ENCODE results near the gene C16orf74. TPM values are rescaled to one million over a fixed set of nuclear protein-coding genes. Genes with fewer than 3 reads are reported as not detected.

The C16orf74 gene
- total and polyA plus RNA-seq, 8 donors: 1.3 to 17.5 (median 11.9) TPM

DNA sequence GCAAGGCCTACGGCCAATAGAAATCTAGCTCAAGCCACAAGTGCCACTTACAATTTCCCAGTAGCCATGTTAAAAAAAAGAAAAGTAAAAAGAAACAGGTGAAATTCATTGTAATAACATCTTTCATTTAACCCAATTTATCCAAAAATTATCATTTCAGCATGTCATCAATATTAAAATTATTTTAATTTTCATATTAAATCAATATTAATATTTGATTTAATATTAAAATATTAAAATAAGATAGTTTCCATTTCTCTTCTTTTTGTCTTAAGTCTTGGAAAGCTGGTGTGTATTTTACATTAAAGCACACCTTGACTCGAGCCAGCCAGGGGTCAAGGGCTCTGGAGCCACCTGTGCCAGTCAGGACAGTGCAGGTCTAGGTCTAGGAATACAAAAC lies 12.7 kb upstream of the C16orf74 start:
- TF ChIP-seq, protein P1, sequence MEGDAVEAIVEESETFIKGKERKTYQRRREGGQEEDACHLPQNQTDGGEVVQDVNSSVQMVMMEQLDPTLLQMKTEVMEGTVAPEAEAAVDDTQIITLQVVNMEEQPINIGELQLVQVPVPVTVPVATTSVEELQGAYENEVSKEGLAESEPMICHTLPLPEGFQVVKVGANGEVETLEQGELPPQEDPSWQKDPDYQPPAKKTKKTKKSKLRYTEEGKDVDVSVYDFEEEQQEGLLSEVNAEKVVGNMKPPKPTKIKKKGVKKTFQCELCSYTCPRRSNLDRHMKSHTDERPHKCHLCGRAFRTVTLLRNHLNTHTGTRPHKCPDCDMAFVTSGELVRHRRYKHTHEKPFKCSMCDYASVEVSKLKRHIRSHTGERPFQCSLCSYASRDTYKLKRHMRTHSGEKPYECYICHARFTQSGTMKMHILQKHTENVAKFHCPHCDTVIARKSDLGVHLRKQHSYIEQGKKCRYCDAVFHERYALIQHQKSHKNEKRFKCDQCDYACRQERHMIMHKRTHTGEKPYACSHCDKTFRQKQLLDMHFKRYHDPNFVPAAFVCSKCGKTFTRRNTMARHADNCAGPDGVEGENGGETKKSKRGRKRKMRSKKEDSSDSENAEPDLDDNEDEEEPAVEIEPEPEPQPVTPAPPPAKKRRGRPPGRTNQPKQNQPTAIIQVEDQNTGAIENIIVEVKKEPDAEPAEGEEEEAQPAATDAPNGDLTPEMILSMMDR (IDR thresholded peaks at IDR 0.05): no peak
- H3K4me3 ChIP-seq: no peak overlapping the region
- intact Hi-C loops (cut with DNase I): no loop called here
- H3K36me3 ChIP-seq: no peaks in the 10 kb centered on the region
- H3K27me3 ChIP-seq: peaks cover 0 to 24% of the 10 kb centered on the region in 2 donors
- H3K9me3 ChIP-seq: no peaks in the 10 kb centered on the region
- H3K27ac ChIP-seq: no peak overlapping the region
- DNase-seq (no peak), ATAC-seq (no peak)
- peaks cover 0 to 24% of the 10 kb centered on the region in 2 donors for H3K4me1 ChIP-seq

DNA sequence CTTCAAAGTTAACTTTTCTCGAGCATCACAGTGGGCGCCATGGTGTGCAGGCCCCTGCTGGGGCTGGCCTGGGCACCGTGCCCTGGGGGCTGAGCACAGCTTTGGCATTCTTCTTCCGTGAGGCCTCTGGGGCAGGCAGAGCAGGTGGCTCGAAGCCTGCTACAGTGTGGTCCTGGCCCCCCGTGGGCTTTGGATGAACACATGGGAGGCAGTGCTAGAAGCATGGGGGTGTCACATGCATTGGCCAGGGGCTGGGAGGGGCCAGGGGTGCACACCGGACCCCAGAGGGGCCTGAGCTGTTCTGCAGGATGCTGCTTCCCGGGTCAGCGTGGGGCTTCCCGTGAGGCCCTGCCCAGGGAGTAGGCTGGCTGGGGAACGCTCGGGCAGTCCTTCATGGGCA lies 12.1 kb upstream of the C16orf74 start:
- ATAC-seq: no peak
- intact Hi-C loops (cut with DNase I): no loop called here
- no peaks in the 10 kb centered on the region for H3K36me3 ChIP-seq
- no peak overlapping the region for H3K4me3 ChIP-seq
- peaks cover 0 to 24% of the 10 kb centered on the region in 2 donors for H3K27me3 ChIP-seq
- peaks cover 0 to 25% of the 10 kb centered on the region in 2 donors for H3K4me1 ChIP-seq
- DNase-seq: peak in 1 of 4 donors; percentile 51
- TF ChIP-seq, protein P1 (IDR thresholded peaks at IDR 0.05): no peak
- H3K9me3 ChIP-seq: no peaks in the 10 kb centered on the region
- H3K27ac ChIP-seq: no peak overlapping the region

DNA sequence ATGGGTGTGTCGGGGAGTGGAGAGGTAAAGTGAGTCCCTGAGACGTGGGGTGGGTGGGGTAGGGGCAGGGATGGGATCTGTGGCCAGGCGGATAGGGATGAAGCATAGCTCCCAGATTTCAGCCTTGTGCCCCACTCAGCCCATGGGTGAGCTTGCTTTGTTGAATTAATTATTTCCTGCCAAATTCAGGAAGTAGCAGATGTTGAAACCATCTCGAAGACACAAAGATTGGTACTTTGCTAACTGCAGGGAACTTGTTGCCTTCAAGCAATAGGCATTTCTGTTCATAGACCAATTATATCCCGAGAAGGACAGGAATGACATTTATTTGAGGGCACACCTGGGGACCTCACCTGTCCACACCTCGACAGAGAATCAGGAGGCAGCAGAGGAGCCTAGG lies 11.0 kb upstream of the C16orf74 start:
- intact Hi-C loops (cut with DNase I): no loop called here
- no peak overlapping the region for H3K4me3 ChIP-seq
- H3K36me3 ChIP-seq: no peaks in the 10 kb centered on the region
- H3K9me3 ChIP-seq: no peaks in the 10 kb centered on the region
- no peak for ATAC-seq
- peaks cover 0 to 25% of the 10 kb centered on the region in 2 donors for H3K4me1 ChIP-seq
- TF ChIP-seq, protein P1 (IDR thresholded peaks at IDR 0.05): no peak
- no peak for DNase-seq
- H3K27me3 ChIP-seq: peaks cover 0 to 24% of the 10 kb centered on the region in 2 donors
- peak overlapping the region in 1 of 2 donors; percentile 35 for H3K27ac ChIP-seq

DNA sequence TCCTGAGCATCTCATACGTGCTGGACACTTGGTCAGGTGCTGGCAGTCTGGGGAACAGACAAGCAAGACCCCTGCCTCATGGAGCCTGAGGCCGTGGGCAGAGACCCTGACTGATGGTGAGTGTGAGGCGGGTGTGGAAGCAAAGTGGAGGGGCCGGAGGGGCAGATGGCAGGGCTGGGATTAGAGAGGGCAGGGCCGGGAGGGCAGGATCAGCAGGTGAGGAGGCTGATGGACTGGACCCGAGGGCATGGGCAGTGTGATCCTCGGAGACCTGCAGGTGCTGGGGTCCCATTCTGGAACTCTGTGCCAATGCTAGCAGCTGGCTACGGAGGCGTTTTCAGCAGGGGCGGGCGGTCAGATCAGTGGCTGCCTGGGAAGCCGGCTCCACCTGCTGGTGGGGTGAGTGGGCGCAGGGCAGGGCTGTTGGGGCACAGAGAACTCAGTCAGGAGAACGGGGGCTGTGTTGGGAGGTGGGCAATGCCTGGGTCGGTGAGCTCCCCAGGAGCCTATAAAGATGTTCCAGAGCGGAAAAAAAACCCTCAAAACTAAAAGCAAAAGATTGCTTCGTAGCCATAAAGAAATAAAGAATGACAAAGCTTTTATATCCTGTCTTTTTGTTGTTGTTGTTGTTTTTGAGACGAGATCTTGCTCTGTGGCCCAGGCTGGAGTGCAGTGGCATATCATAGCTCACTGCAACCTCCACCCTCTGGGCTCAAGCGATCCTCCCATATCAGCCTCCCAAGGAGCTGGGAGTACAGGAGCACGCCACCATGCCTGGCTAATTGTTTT lies 8.9 kb upstream of the C16orf74 start:
- peak in 1 of 4 donors; percentile 91 for DNase-seq
- H3K4me1 ChIP-seq: peaks cover 0 to 25% of the 10 kb centered on the region in 2 donors
- intact Hi-C loops (cut with DNase I): no loop called here
- no peaks in the 10 kb centered on the region for H3K9me3 ChIP-seq
- TF ChIP-seq, protein P1 (IDR thresholded peaks at IDR 0.05): peak; percentile 26 to 44
- peak; percentile 66 for ATAC-seq
- peak overlapping the region in 1 of 2 donors; percentile 20 for H3K4me3 ChIP-seq
- H3K36me3 ChIP-seq: no peaks in the 10 kb centered on the region
- H3K27me3 ChIP-seq: peaks cover 0 to 17% of the 10 kb centered on the region in 2 donors
- H3K27ac ChIP-seq: peak overlapping the region in 1 of 2 donors; percentile 24

DNA sequence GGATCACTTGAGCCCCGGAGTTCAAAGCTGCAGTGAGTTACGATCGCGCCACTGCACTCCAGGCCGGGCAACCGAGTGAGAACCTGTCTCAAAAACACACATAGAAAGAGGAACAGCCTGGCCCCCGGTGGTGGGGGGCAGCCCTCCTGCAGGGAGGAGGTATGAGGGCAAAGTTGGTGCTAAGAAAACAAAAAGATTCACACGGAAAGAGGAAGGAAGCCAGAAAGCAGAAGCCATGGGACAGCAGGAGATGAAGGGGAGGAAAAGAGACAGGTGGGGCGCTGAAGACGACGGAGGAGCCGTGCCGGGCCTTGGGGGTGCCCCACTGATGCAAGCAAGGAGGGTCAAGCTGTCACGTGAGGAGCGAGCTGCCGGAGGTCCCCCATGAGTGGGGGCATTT lies 8.2 kb upstream of the C16orf74 start:
- ATAC-seq: no peak
- intact Hi-C loops (cut with DNase I): no loop called here
- H3K9me3 ChIP-seq: no peaks in the 10 kb centered on the region

More for the DNA sequence above, 8.2 kb upstream of the C16orf74 start:
- Histone ChIP-seq H3K4me1 (peaks cover 0 to 25% of the 10 kb centered on the region in 2 donors), H3K27me3 (peaks cover 0 to 17% of the 10 kb centered on the region in 2 donors), H3K36me3 (no peaks in the 10 kb centered on the region), H3K4me3 (peak overlapping the region in 1 of 2 donors; percentile 20), H3K27ac (peak overlapping the region in 1 of 2 donors; percentile 24)
- DNase-seq: peak in 1 of 4 donors; percentile 84
- TF ChIP-seq, protein P1 (IDR thresholded peaks at IDR 0.05): no peak
